Renal pelvis (tissue), 4 donors: ENCODE results near the gene ELOVL5. TPM values are rescaled to one million over a fixed set of nuclear protein-coding genes. Genes with fewer than 3 reads are reported as not detected.

Experiments used
- DNase-seq: peaks from one replicate; pipeline ENCODE4 v3.0.0-alpha.2; 2013
- polyA plus RNA-seq, 3 donors: library from polyadenylated mRNA; unstranded; fragments of 120-200 nt; gene quantifications; one replicate each; pipeline ENCODE4 v1.2.1, GENCODE V29; 2013; ENCODE audit not compliant: insufficient read length in 3 of 3

The ELOVL5 gene
- polyA plus RNA-seq, 3 donors = 70.7 to 81.0 (median 76.6) TPM

DNA sequence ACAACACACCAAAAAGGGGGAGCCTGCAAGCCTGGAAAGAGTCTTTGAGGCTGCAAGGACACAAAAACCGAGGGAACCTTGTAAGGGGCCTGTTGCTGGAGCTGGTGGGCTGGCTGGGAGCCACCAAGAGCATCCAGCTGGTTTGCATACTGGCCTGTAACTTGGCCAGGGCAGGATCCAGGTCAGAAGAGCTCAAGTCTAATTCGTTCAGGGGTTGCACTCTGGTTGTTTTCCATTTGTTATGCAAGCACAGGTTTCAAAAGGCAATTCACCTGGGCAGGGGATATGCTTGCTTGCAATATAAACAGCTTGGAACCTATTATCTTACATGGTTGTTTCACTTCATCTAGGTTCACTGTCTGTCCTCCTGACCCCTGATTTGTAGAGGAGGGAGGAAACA is 101.8 kb downstream of the ELOVL5 start:
- no peak for DNase-seq

DNA sequence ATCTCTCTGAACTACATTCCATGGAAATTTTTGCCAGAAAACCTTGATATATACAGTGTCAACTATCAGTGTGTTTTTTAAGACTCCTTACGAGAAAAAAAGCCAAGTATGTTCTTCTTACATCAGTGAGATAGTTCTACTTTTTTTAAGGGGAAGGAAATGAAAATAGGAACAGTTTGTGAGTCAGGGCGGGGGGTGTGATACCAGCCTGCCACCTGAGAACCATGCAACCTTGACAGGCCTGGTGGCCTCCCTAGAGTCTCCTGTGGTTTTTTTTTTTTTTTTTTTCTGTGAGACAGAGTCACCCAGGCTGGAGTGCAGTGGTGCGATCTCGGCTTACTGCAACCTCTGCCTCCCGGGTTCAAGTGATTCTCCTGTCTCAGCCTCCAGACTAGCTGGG is 103.8 kb downstream of the ELOVL5 start:
- no peak for DNase-seq

DNA sequence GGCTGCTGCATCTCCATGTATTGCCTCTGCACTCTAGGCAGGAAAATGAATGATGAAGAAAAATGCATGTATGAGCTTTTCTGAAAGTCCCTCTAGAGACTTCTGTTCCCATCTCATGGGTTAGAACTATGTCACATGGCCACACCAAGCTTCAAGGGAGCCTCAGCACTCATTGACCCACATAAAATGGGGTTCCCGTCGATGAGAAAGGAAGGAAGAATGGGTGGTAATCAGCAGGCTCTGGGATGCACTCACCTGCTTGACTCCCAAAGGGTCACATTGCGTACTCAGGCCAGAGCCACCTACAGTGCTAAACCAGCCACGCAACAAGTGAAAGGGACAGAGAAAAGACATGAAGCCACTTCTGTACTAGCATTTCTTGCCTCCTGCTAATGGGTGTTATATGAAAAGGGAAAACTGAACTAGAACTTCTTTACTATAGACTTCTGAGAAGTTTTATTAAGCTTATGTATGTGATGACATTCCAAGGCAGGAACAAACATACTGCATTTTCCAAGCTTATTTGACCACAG is 104.3 kb downstream of the ELOVL5 start:
- DNase-seq = no peak

DNA sequence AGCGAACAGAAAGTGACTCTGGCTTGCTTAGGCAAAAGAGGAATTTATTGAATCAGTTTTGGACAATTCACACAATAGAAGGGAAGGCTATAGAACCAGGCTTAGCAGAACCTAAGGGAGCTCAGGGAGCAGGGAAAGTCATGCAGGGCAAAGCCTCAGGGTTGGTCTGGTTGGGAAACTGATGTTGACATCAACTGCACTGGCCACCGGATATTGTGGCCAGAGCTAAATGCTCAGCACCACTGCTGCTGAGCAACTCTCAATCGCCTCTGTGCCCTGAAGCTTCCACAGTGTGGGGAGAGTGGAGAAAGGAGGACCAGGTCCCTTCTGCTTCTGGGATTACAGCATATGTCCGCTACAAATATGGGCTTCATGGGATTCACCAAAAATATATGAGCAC is 106.8 kb downstream of the ELOVL5 start:
- no peak for DNase-seq

DNA sequence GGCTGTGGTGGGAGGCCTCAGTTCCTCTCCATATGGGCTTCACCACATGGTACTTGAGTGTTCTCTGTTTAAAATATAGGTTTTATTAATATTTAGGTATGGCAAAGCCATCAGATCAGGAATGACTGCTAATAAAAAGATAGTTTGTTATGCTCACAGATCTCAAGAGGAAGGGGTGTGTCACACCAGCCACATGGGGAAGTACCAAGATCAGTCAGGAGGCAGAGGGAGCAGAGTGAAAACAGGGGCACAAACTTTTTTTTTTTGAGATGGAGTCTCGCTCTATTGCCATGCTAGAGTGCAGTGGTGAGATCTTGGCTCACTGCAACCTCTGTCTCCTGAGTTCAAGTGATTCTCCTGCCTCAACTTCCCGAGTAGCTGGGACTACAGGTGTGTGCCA is 108.0 kb downstream of the ELOVL5 start:
- DNase-seq = no peak

DNA sequence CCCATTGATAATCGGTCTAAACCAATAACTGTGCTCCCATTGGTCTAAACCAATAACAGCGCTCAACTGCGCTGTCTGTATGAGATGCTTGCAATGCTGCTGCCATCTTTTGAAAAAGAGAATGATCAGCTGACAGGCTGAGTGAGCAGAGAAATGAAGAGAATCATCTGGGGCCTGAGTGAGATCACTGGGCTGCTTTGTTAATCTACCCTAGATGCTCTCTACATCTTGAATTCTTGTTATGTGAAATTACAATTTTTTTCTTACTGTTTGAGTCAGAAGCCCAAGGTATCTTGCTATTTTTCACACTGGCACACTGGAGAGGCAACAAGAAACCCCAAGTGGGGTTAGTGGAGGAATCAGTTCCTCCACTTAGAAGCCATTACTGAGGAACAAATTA is 108.6 kb downstream of the ELOVL5 start:
- no peak for DNase-seq

DNA sequence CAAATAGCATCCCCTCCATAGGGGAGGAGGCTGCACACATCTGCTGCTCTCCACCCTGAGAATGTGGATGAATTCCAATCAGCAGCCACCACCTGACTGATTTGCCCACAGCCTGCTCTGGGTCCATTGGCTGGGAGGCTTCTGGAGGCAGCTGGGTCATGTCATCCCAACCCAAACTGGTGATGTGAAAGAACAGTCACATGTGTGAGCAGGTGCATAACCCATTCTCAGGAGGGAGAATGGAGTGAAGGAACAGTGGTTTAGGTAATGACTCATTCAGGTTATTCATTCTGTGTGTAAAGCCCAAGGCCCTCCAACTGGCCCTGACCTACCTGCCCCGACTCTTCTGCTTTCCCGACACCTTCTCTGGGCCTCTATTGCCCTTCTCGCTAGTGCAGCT is 109.2 kb downstream of the ELOVL5 start:
- no peak for DNase-seq

DNA sequence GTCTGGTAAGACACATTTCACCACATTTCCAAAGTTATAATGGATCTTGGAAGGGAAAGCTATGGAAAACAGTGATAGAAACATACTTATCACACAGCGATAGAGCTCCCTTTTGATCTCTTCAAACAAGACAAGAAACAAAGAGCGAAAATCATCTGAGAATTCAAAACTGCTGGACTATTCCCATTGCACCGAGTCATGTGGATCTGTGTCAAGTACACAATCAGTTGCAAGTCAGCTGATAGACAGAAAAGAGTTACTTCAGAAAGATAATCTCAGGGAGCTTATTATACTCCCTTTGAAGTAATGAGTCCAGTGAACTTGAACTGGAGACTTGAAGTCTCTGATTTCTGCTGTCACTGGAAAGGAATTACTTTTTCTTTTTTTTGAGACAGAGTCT is 110.4 kb downstream of the ELOVL5 start:
- no peak for DNase-seq

DNA sequence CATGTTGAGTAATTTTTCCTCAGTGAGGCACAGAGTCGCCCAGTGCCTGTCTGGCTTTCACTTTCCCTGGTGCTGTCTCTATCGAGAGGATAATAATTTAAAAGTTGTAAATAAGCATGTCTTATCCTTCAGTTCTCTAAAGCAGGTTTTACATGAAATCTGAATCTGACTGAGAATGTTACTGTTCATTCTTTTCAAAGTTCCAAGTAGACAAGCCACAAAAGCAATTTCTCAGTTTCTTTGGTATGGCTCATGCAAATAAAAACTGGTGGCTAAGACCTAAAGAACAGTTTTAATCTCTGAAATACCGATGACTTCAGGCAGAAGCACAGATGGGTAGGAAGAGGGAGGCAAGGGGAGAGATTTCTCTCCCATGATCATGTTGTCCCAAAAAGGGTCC is 112.5 kb downstream of the ELOVL5 start:
- no peak for DNase-seq

DNA sequence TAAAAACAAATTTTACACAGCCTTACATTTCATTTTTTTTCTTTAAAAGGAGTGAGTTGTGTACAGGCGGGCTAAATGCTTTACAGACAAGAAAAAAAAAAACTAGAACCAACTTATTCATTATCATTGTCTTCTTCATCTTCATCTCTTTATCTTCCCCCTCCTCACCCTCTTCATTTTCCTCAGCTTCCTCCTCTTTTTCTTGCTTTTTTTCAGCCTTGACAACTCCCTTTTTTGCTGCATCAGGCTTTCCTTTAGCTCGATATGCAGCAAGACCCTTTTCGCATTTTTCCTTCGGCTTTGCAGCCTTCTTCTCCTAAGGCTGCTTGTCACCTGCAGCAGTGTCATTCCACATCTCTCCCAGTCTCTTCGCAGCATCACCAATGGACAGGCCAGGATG is 113.2 kb downstream of the ELOVL5 start:
- DNase-seq = no peak

DNA sequence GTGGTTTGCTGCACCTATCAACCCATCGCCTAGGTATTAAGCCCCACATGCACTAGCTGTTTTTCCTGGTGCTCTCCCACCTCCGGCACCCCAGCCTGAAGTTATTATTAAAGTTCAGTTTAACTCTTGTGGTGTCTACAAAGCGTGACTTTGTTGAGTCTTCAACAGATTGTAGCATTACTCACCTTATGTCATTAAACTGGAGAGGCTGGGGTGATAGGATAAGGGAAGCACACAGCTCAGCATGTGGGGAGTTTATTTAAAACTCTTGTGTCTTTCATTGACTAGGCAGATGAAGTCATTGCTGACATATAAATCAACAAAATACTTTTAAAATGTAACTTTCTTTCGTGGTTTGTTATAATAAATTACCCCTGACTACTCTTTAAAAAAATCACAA is 115.4 kb downstream of the ELOVL5 start:
- no peak for DNase-seq

DNA sequence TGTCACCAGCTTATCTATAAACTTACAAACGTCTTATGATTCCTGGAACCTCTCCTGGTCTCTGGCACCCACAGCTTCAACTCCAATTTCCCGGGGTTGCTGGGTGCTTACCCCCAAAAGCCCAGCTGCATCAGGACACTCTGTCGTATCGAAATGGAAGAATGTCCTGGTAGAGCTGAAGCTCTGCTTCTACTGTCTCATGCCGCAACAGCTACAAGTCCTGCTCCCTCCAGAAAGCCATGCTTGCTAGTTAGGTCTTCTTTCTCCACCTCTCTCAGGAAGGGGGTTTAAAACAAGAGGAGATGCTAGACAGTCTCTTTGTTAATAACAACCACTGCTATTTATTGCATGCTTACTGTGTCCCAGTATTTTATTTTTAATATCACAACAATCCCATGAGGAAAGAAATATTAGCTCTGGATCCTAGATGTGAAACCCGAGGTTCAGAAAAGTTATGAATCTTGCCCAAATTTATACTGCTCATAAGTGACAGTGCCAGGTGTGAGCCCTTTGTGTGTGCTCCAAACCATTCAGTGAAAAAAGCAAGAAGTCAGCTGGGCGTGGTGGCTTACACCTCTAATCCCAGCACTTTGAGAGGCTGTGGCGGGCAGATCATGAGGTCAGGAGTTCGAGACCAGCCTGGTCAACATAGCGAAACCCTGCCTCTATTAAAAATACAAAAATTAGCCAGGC is 117.8 kb downstream of the ELOVL5 start:
- no peak for DNase-seq

DNA sequence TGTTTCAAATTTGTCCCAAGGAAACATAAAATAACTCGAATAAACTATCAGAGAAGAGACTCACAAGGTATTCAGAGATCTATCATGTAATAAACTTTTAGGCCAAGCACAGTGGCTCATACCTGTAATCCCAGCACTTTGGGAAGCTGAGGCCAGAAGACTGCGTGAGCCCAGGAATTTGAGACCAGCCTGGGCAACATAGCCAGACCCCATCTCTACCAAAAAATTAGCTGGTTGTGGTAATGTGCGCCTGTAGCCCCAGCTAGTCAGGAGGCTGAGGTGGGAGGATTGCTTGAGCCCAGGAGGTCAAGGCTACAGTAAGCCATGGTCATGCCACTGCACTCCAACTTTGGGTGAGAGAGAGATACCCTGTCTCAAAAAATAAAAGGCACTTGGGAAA is 120.9 kb downstream of the ELOVL5 start:
- DNase-seq = no peak

DNA sequence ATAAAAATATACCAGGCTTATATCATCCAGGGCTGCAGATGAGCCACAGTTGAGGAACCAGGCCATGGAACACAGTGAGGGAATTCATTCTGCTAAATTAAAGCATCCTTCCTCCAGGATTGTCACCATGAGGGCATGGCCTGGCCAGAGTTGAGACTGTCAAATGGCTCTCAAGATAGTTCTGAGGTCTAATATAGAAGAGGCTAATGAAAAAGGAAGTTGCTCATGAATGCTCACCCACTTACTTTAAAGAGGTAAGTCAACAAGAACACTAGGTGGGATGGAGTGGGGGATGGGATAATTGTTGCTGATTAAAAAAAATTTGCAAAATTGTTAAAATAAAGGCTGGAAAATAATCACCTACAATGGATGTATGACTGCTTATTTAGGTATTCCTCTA is 128.1 kb downstream of the ELOVL5 start:
- no peak for DNase-seq

Other genes starting within 250 kb of the ELOVL5 start
- under 1 TPM; 0.07 to 0.14 (median 0.13) TPM for gene GCM1, start 200.1 kb downstream of the ELOVL5 start, polyA plus RNA-seq
- 10 to 100 TPM; 19.5 to 27.5 (median 25.4) TPM for gene GCLC, start 196.2 kb upstream of the ELOVL5 start, polyA plus RNA-seq